Glutamatergic neuron (in vitro differentiated cells): ENCODE measurements around the gene IER2. TPM values are rescaled to one million over a fixed set of nuclear protein-coding genes. Genes with fewer than 3 reads are reported as not detected.

Experiments used
- DNase-seq: peaks from one replicate; pipeline ENCODE4 v3.0.0; 2022
- H3K27ac Mint-ChIP-seq: one replicate; pipeline ENCODE4 v1.8.0; 2020; ENCODE audit warnings: mild to moderate bottlenecking, mixed read lengths, inconsistent platforms; ENCODE audit not compliant: unreplicated experiment
- H3K27me3 Mint-ChIP-seq: one replicate; pipeline ENCODE4 v1.8.0; 2020; ENCODE audit warnings: mild to moderate bottlenecking, moderate library complexity, mixed read lengths, inconsistent platforms; ENCODE audit not compliant: unreplicated experiment
- H3K36me3 Mint-ChIP-seq: one replicate; pipeline ENCODE4 v1.8.0; 2020; ENCODE audit warnings: mild to moderate bottlenecking, mixed read lengths, inconsistent platforms; ENCODE audit not compliant: unreplicated experiment
- H3K4me1 Mint-ChIP-seq: one replicate; pipeline ENCODE4 v1.8.0; 2020; ENCODE audit warnings: mild to moderate bottlenecking, low read depth, mixed read lengths, inconsistent platforms; ENCODE audit not compliant: unreplicated experiment
- H3K4me3 Mint-ChIP-seq: one replicate; pipeline ENCODE4 v1.8.0; 2020; ENCODE audit warnings: mild to moderate bottlenecking, mixed read lengths, inconsistent platforms; ENCODE audit not compliant: unreplicated experiment
- H3K9me3 Mint-ChIP-seq: one replicate; pipeline ENCODE4 v1.8.0; 2020; ENCODE audit warnings: mild to moderate bottlenecking, moderate library complexity, mixed read lengths, inconsistent platforms; ENCODE audit not compliant: unreplicated experiment
- total RNA-seq: library from RNA; stranded (reverse); fragmentation: NEBNext Ultra II Directional; extraction: Animal tissue kit (Norgen Biotek cat#: 25700); gene quantifications from one replicate; pipeline ENCODE4 v1.2.1, GENCODE V29; 2021; ENCODE audit not compliant: unreplicated experiment
- TF ChIP-seq, protein P1 (sequence below): fragments of 200-600 bp; sonication (generic); IDR thresholded peaks from one replicate; pipeline ENCODE4 v1.5.0; 2021; ENCODE audit not compliant: partially characterized antibody, unreplicated experiment

IER2 gene
- total RNA-seq, 1 donor from 2014 or later: 109 TPM

DNA sequence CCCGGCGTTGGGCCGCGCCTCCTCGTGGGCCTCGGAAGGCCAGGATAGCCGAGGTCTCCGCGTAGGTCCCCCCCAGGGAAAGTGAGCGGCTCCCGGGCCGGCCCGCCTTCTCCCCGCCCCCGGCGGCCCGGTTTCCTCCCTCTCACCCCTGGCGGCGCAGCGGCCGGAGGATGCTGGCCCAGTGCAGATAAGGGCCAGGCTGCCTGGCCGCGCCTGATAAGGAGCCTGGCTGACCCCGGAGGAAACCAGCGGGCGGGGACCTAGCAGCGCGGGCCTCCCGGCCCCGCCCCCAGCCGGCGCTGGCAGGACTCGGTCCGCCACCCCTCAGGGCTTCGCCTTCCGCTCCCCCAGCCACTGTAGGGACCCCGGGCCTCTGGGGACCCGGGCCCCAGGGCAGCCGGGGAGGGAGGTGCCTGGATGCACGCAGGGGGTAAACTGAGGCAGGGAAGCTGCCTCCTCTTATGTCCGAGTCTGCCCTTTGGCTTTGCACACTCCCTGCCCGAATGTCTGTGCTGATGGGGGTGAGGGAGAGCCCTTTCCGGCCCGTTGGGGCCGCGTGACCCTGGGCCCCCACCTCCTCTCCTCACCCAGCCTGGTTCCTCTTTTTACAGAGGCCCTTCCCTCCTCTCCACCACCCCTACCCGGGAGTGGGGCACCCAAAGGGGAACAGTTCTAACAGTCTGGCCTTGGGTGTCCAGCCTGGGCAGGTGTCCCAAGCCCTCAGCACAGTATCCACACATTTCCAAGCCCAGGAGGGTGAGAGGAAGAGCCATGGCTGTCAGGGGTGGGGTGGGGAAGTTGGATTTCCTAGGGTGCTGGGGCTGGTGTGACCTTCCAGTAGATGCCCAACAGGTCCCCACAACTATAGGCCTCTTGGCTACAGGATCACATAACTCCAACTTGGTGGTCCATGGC is 47.3 kb upstream of the IER2 start, which contains the start of gene LYL1:
LYL1 (minus strand) TSS at position 193 of the 915 bp plus-strand sequence. CDS start 1,687 bp downstream, outside the sequence.
- Mint-ChIP-seq H3K27me3 (peaks cover 15% of the 10 kb centered on the region), H3K27ac (no peak within 1 kb of the TSS), H3K4me3 (peak within 1 kb of the TSS; percentile 59), H3K36me3 (no peaks in the 10 kb centered on the region), H3K4me1 (no peaks in the 10 kb centered on the region), H3K9me3 (peaks cover 3% of the 10 kb centered on the region)
- peak; percentile 59 for DNase-seq
- TF ChIP-seq, protein P1, sequence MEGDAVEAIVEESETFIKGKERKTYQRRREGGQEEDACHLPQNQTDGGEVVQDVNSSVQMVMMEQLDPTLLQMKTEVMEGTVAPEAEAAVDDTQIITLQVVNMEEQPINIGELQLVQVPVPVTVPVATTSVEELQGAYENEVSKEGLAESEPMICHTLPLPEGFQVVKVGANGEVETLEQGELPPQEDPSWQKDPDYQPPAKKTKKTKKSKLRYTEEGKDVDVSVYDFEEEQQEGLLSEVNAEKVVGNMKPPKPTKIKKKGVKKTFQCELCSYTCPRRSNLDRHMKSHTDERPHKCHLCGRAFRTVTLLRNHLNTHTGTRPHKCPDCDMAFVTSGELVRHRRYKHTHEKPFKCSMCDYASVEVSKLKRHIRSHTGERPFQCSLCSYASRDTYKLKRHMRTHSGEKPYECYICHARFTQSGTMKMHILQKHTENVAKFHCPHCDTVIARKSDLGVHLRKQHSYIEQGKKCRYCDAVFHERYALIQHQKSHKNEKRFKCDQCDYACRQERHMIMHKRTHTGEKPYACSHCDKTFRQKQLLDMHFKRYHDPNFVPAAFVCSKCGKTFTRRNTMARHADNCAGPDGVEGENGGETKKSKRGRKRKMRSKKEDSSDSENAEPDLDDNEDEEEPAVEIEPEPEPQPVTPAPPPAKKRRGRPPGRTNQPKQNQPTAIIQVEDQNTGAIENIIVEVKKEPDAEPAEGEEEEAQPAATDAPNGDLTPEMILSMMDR: no peak

DNA sequence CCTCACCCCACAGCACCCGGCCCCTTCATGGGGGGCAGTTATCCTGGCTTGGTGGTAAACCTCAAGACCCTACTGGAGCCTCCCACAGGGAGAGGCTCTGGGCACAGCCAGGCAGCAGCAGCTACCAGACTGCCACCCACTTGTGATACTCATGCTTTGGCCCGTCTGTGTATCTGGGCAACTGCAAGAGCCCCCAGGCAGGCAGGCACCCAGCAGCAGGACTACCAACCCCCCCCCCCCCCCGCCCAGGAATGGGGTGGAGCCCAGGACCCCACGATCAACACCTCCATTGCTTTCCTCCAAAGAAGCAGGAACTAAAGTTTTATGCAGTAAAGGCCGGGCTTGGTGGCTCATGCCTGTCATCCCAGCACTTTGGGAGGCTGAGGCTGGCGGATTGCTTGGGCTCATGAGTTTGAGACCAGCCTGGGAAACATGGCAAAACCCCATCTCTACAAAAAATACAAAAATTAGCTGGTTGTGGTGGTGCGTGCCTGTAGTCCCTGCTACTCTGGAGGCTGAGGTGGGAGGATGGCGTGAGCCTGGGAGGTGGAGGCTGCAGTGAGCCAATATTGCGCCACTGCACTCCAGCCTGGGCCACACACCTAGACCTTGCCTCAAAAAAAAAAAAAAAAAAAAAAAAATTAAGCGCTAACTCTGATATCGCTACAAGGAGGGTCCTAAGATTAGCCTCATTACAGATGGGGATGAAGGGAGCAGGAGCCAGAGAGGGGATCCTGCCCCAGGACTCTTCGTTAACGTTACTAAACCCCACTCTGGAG is 46.4 kb upstream of the IER2 start:
- H3K4me3 Mint-ChIP-seq: no peak overlapping the region
- peaks cover 3% of the 10 kb centered on the region for H3K9me3 Mint-ChIP-seq
- H3K27ac Mint-ChIP-seq: no peak overlapping the region
- H3K27me3 Mint-ChIP-seq: peaks cover 15% of the 10 kb centered on the region
- H3K36me3 Mint-ChIP-seq: no peaks in the 10 kb centered on the region
- TF ChIP-seq, protein P1: no peak
- no peak for DNase-seq
- no peaks in the 10 kb centered on the region for H3K4me1 Mint-ChIP-seq

DNA sequence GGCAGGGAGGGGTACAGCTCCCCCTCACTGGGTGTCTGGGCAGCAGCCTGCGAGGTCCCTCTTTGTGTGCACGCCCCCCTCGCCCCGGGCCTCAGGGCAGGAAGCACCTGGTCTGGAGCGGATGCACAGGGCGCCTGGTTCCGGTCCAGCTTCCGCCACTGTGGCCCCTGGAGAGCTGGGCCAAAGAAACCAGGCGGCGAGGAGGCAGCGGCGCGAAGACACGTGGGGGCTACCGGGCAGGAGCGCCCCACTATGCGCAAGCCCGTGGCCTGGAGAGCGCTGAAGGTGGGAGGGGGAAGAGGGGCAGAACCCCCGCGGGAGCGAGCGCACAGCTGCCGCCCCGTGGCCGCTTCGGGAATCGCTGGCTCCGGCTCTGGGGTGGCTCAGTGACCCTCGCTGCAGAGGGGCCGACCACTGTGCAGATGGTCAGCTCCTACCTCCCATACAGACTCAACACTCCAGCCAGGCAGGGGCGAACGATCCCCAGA is 45.8 kb upstream of the IER2 start:
- Mint-ChIP-seq H3K4me3 (no peak overlapping the region), H3K27ac (no peak overlapping the region), H3K4me1 (no peaks in the 10 kb centered on the region), H3K9me3 (peaks cover 3% of the 10 kb centered on the region), H3K27me3 (peaks cover 15% of the 10 kb centered on the region), H3K36me3 (no peaks in the 10 kb centered on the region)
- TF ChIP-seq, protein P1: peak; percentile 85
- DNase-seq: peak; percentile 77

DNA sequence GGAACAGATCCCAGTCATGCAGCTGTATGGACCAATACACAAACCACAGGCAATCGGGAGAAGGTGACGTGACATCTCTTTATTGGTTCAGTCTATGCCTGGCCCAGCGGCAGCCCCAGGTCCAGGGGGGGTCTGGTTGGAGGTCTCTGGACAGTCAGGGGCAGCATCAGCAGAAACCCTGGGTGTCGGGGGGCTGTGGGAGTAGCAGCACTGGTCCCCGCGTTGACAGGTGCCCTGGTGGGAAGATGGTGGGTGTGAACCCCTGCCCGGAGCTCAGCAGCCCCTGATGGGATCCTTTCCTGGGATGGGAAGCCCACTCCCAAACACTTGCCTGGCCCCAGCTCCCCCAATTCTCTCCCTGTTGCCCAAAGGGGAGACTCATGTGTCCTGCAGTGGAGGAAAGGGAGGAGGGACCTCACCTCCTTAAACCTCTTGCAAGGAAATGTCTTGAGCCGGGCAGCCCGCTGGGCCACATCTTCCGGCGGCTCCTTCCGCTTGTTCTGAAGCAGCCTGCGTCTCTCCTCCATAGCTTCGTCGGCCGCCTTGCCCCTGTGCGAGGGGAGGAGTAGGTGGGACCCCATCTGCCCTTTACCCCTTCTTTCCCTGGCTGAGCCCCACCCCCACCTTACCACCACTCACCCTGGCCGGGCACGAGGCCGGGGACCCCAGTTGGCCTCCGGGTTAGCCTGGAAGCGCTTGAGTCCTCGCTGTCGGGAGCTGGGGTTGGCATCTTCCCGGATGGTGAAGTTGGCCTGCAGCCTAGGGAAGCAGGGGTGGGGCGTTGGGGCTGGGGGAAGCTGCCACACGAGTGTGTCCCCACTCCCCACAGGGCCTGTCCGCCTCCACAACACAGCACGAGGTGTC is 45.1 kb upstream of the IER2 start:
- Mint-ChIP-seq H3K4me1 (no peaks in the 10 kb centered on the region), H3K36me3 (no peaks in the 10 kb centered on the region), H3K4me3 (no peak overlapping the region), H3K9me3 (peaks cover 2% of the 10 kb centered on the region), H3K27me3 (peaks cover 13% of the 10 kb centered on the region), H3K27ac (no peak overlapping the region)
- TF ChIP-seq, protein P1: peak; percentile 39
- no peak for DNase-seq
